Stimulated activated CD8-positive, alpha-beta memory T cell treated with anti-CD3 and anti-CD28 coated beads, Interleukin-2, amount 100 ng/mL, for 48 hours (primary cell): ENCODE measurements around the gene HIVEP3.
A peak's percentile ranks its signal among the peaks of the same experiment; 100 is the strongest.

Experiments used
- DNase-seq, 2 donors: peaks; one replicate each; pipeline ENCODE4 v3.0.0-alpha.2; 2020; ENCODE audit warnings: low read depth in 2 of 2

Gene HIVEP3

GRCh38 chr1:41500378-41500777, 418.3 kb downstream of the HIVEP3 start:
- DNase-seq: no peak

- DNase-seq: no peak
These were observed 419.1 kb downstream of the HIVEP3 start for GRCh38 chr1:41499591-41499990.

DNA sequence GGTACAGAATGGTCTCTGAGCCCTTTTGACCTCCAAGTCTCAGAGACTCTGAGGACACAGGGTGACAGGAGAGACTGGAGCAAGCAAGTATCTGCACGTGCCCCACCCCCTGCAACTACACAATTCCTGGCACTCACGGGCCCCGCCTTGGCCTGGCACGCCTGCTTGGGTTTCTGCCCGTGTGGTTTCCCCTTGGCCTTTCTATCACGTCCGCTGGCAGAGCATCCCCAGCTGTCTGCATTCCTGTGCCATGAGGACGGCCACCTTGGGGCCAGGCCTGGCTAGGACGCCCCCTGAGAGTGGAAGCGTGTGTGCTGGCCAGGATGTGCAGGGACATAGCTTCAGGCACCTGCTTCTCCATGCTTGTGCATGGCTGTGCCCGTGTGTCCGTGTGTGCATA, 419.9 kb downstream of the HIVEP3 start:
- DNase-seq: no peak

- DNase-seq: no peak
These were observed 420.3 kb downstream of the HIVEP3 start for GRCh38 chr1:41498391-41498790.

DNA sequence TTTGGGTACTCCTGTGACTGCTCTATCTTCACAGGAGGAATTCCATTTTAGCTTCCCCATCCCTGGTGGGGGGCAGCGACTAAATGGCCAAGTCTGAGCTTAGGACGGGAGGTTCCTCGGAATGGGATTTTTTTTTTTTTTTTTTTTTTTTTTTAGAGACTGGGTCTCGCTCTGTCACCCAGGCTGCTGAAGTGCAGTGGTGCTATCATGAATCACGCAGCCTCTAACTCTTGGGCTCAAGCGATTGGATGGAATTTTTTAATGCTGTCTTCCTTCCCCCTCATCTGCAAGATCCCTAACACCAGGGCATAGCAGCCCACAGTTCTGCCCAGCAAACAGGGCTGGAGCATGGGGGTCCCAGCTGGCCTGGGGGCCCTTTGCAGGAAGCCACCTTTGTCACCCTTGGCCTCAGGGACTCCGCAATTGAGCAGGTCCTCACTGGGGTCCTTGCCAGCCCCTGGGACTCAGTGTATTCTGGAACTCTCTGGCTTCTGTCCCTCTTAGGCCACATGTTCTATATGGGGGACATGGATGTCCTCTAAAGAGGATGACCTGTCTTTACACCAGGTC, 421.2 kb downstream of the HIVEP3 start:
- DNase-seq: no peak

DNA sequence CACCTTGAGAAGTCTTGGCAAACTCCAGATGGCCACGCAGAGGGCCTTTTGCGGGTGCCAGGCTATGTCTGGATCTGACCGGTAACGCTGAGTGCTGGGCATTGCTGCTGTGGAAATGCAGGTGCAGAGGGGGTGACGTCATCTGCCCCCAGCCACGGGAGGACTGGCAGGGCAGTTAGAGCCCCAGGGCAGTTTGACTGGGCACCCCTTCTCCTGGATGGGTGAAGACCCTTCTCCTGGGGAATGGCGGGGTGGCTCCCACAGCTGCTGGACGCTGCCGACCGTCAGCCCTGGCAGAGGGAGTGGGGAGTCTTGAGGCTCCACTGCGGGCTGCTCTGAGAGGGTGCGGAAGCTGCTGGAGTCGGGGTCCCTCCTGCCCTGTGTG, 421.7 kb downstream of the HIVEP3 start:
- DNase-seq: no peak

- peak; percentile 48 to 51 for DNase-seq
These were observed 422.4 kb downstream of the HIVEP3 start for GRCh38 chr1:41496080-41497055.

DNA sequence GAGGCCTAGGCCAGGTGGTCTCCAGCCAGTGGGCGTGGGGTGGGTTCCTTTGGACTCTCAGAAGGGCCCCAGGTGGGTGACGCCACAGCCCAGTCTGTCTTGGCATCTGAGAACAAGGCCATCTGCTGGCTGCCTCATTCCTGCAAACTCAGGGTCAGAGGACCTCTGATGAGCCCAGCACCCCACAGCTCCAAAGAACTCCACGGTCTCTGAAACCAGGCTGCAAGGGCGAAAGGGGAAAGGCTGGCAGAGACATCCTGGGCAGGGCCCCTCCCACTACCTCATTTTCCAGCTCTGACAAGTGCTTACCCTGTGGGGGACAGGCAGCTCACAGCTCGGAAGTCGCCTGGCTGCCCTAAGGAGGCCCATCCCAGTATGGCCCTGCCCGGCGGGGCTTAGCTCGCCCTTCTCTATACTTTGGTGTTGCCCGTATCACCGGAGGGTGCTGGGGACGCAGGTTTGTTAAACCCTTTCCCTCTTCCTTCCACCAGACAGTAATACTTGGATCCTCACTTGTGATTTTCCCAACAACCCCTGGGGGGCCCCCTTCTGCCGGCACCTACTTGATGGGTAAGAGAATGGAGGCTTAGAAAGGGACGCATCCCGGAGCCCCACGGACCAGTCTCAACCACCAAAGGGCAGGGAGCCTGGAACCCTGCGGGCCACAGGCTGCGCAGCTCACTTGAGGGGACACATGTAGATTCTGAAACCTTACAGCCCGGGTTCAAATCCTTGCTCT, 423.3 kb downstream of the HIVEP3 start:
- no peak for DNase-seq

DNA sequence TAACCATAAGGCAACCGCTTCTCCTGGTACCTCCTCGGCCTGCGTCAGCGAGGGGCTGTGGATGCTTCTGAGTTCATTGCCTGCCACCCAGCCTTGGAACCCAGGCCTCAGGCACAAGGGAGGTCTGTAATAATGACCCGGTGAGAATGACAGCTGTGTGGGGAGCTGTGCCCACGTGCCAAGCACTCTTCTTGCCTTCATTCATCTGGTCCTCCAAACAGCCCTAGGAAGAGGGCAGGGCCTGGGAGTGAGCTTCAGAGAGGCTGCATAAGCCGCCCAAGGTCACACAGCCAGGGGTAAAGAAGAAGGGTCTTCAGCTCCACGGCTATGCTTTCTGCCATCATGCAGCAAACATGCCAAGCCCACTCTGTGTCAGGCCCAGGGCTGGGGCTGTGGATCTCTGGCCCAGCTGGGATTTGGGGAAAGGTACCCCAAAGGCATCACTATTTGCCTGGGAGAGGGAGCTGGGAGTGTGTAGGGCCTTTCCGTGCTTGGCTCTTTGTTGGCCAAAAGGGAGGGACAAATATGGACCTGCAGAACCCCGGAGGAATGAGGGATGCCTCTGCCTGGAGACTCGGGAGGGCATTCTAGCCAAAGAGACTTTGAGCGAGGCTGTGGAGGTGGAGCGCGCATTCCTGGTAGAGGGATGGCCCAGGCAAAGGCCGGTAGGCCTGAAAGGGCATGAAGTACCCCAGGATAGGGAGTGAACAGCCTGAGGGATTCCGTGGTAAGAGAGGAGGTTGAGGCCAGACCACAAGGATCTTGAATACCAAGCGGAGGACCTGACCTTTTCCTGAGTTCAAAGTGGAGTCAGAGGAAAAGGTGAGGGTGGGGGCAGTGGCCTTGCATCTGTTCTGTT, 424.1 kb downstream of the HIVEP3 start:
- no peak for DNase-seq

- DNase-seq: no peak
These were observed 424.9 kb downstream of the HIVEP3 start for GRCh38 chr1:41493626-41494350.

DNA sequence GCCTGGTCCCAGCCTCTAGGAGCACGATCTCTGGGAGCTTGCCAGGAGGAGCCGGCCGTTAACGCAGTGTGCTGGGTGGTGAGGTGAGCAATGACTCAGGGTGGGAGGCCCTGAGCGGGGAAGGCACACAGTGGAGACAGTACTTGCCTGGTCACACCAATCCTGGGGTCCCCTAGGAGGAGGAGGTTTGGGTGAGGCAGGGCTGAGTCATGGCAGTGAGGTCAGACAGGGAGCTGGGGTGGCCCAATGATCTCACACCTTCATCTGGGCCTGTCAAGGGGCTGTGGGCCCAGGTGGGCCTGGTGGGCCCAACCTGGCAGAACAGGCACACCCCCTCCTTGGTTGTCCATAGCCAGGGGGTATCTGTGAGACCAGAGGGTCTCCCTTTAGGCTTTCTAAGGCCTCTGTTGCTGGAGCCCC, 425.6 kb downstream of the HIVEP3 start:
- peak in 1 of 2 donors; percentile 26 for DNase-seq

DNA sequence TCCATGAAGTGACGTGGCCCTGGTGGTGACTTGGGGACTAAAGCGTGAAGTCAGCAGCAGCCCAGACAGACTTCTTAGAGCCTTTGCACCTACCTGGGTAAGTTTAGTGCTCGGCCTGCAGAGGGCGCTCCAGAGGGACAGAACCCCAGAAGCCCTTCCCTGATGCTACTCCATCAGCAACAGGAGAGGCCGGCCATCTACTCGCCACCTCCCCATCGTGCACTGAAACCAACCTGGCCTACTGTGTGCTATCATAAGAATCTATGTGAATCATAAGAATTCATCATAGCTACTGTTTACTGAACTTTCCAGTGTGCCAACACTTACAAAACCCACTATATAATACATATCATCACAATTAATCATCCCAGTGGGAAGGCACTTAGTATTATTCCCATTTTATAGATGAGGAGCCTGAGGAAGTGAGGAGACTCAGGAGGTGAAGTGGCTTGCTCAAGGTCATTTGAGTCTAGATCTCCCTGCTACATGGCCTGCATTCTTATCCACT, 426.3 kb downstream of the HIVEP3 start:
- peak; percentile 44 for DNase-seq

DNA sequence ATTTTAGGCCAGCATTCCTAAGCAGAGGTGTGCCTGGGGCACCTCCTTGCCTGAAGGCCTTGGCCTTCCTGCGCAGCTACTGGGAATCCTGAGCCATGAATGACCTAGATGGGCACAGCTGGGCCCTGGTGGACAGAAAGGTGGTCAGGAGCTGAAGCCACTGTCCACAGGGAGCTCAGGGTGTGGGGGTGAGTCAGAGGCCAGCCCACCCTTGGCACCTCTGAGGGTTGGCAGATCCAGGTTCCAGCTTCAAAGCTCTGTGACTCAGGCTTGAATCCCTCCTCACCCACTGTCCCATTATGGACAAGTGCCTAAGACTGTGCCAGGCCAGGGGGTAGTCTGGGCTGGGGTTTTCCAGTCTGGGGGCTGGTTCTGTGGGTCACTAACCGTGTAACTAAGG, 427.8 kb downstream of the HIVEP3 start:
- DNase-seq: no peak

DNA sequence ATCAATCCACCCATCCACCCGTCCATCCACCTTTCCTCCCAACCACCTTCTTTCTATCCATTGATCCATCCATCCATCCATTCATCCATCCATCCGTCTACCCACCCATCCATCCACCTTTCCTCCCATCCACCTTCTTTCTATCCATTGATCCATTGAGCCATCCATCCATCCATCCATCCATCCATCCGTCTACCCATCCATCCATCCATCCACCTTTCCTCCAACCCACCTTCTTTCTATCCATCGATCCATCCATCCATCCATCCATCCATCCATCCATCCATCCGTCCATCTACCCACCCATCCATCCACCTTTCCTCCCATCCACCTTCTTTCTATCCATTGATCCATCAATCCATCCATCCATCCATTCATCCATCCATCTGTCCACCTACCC, 429.2 kb downstream of the HIVEP3 start:
- DNase-seq: no peak

DNA sequence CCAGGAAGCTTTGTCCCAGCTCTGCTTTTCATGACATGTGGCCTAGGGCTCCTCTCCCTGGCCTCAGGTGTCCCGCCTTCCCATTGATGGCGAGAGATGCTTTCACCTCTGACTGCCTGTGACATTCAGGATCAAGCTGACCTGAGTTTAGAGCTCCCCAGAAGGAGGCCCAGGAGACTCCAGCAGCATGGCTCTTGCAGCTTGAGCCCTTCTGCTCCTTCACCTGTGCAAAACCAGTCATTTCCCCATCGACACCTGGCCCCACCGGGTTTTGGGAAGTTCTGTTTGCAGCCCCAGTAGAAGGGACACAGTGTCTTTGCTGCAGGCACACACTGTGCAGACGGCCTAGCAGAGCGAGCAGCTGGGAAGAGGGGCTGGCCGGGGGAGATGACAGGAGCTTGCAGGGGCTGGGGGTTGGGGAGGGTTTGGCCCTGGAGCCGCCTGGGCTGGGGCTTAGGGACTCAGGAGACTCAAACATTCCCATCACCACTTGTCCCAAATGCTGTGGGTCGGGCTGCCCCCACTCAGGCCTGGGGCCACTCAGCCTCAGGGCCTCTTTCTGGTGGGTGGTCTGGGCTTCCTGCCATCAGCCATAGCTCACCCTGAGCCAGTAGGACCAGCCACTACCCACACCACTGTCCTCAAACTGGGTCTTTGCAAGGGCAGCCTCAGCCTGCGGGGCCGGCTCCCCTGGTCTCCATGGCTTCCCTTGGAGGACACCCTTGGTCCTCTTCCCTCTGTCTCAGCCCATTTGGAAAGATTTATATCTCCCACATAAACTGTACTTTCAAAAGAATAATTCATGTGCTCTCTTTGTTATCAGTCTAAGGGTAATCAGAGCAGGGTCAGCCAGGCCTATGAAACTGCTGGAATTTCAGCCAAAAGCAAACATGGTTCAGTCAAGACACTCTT, 430.4 kb downstream of the HIVEP3 start:
- no peak for DNase-seq

GRCh38 chr1:41487126-41488039, 431.3 kb downstream of the HIVEP3 start:
- no peak for DNase-seq

- no peak for DNase-seq
These were observed 432.2 kb downstream of the HIVEP3 start for GRCh38 chr1:41486371-41487125.

DNA sequence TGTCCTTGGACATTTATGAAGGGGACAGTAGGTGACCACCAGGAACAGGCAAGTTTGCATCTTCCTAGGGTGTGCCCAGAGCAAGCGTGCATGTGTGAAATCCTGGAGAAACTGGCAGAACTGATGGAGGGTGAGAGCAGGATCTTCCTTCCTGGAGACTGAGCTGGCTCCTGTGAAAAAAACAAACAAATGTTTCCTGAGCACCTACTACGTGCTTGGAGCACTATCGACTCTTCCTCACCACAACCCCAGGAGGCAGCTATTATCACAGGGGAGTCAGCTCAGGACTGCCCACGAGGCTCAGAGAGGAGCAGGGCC, 432.7 kb downstream of the HIVEP3 start:
- no peak for DNase-seq
